D341Med (cell line): ENCODE data around the gene ANXA3.
"Not testable (repeated sequence)": the region's sequence is repeated elsewhere in the genome, so short reads cannot be mapped to it uniquely, and the experiment has no call there.

Experiments used
- DNase-seq: peaks from one replicate; pipeline ENCODE4 v3.0.0; 2012; ENCODE audit warnings: low spot score

The ANXA3 gene

GRCh38 chr4:78543424-78544125, 8.0 kb upstream of the ANXA3 start:
- DNase-seq: no peak

DNA sequence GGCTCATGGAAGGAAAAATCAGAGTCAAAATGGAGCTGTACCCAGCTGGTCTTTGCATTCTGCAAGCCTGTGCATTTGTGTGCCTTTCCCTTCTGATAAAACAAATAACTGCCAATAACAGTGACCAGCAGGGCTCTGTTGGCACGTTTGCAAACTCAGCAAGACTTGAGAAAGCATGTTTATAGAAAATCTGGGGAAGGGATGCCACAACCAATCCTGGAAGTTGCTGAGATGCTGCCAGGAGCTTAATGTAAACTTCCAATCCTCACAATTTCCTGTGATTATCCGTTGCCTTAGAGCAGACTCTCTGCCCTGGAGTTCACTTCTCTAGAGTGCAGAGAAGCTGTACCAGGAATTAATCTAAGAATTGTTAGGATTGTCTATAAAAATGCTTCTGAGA, 6.9 kb upstream of the ANXA3 start:
- no peak for DNase-seq

DNA sequence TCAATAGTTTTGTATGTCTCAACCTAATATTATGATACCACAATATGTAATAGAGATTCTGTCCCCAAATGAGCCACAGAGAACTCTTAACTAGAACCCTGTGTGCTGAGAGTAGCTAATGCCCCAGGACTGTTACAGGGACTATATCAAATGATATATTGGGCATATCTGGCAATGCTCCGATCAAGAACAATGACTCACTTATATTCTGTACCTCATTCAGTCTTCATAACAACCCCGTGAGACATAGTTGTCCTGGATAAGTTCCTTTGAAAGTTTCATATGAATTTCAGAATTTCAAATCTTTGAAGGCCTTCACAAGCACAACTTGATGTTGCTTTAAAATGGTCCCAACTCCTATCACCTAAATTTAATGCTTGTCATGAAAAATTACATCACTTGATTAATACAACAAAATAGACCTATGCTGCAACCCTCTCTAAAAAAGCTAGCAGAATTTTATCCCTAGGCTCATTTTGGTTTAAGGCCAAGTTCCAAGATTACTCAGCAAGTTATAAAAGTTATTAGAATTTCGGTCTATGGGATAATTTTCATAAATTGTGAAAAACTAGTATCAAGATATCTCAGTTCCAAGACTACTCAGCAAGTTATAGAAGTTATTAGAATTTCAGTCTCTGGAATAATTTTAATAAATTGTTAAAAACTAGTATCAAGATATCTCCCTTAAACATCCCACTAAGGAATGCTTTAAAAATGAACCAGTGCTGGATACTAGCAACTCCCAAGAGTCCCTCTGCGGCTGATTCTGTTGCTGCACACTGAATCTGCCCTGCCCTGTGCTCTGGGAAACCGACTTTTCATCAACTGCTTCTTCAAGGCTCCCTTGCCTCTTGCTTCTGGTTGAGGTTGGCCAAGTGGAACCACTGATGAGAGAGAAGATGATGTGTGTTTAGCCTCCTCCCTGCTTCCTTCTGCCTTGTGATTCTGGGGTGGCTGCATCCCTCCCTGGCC, 6.0 kb upstream of the ANXA3 start:
- DNase-seq: no peak

DNA sequence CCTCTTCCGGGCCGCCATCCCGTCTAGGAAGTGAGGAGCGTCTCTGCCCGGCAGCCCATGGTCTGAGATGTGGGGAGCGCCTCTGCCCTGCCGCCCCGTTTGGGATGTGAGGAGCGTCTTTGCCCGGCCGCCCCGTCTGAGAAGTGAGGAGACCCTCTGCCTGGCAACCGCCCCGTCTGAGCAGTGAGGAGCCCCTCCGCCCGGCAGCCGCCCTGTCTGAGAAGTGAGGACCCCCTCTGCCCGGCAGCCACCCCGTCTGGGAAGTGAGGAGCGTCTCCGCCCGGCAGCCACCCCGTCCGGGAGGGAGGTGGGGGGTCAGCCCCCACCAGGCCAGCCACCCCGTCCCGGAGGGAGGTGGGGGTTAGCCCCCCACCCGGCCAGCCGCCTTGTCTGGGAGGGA, 3.7 kb upstream of the ANXA3 start:
- DNase-seq: not testable (repeated sequence)

- not testable (repeated sequence) for DNase-seq
These were observed 2.7 kb upstream of the ANXA3 start for GRCh38 chr4:78548889-78549288.

DNA sequence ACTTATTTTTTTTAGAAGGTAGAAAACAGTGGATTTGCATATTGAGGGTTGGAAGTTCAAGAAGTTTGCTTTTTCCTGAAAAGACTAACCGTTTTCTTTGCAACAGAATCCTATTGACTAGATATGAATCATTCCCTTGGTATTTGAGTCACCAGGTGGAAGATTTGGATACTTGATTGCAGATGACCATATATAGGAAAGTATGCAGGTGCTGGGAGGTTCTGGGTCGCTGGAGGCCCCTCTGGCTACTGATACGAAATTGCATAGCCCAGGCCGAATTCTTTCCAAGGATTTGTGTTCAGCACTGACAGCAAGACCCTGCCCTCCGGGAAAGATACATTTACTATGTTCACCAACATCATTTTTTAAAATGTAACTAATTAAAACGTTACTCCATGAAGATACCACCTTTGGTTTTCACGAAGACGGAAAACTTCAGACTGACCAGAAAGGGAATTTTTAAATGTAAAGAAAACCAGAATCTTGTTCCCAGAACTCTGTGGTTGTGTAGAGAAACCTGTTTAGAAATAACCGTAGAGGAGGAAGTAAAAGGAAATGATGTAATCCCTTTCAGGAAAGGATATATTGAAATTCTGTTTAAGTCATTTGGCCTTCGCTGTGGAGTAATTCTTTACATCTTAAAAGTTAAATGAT, 946 bp downstream of the ANXA3 start:
- DNase-seq: no peak

GRCh38 chr4:78553043-78553396, 1.4 kb downstream of the ANXA3 start:
- DNase-seq: no peak

DNA sequence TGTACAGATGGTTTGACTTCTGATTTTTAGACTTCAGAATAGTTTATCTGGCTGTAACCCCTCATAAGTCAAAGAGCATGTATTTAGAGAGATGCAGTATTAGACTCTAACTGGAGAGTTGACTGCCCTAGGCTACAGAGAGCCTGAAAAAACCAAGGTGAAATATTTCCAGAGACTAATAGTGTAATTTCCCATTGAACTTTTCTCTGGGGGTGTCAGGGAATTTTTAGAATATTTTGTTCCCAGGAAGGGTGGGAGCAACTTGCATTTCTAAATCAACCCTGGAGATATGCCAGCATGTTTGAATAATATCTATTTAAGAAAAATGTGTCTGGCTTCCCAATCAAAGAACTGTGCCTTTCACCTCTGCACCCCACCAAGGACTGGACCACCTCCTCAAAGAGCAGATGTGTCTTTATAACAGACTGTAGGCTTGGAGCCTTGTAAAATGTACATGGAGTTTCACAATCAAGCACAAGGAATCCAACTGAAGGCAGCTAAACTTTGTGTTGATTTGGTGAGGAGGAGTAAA, 2.0 kb downstream of the ANXA3 start:
- no peak for DNase-seq

DNA sequence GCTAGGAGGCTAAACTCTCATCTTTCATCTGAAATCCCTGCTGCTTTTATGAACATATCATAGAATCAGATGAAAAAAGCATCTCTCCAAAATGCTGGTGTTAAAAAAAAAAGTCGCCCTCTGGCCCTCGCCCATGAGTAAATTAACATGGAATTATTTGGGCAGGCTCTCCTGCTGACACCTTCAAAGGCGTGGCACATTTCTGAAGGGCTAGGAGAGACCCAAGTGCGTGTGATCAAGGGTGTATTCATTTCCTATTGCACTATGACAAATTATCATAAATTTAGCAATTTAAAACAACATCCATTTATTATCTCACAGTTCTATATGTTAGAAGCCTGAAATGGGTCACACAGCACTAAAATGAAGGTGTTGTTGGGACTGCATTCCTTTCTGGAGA, 5.1 kb downstream of the ANXA3 start:
- no peak for DNase-seq

DNA sequence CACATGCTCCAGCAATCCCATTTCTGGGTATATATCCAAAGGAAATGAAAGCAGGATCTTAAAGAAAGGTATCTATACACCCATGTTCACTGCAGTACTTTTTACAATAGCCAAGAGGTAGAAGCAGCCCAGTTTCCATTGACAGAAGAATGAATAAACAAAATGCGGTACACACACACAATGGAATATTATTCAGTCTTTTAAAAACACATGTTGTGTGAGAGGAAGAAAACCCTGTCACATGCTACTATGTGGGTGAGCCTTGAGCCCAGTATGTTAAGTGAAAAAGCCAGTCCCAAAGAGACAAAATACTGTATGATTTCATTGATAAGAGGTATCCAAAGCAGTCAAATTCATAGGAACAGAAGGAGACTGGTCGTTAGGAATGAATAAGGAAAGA, 6.3 kb downstream of the ANXA3 start:
- DNase-seq: no peak

DNA sequence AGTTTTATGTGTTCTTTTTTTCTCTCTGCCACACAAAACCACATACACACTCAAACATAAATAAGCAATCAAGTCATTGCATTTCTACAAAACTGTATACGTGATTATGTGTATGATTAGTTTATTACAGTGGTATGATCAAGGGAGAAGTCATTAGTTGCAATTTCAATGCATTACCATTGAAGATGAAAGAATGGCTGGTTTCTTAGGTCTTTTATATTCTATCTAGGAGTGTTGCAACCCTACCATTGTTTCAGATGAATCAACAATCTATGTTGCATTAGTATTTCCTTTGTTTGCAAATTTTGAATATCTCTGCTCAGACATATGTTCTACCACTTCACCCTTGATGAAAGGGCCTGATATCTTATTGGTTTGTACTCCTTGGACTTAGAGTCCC, 6.8 kb downstream of the ANXA3 start:
- DNase-seq: no peak

- DNase-seq: no peak
These were observed 8.9 kb downstream of the ANXA3 start for GRCh38 chr4:78560296-78560963.

DNA sequence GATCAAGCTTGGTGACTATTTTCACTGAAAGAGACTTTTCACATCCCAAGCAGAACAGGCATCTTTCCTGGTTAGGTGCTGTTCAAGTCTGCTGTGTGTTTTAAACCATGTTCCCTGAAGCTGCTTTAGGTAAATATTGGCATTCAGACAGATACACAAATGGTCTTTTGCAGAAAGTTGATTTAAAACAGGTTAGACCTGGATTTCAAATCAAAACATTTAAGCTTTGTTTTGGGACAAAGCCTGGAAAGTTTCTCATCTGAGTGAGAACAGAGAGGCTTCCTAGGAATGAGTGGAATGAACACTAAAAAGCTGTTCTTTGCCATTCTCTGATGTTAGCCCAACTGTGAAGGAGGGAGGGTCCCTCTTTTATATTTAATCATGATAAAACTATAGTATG, 10.1 kb downstream of the ANXA3 start:
- no peak for DNase-seq

GRCh38 chr4:78562687-78563086, 11.1 kb downstream of the ANXA3 start:
- no peak for DNase-seq

GRCh38 chr4:78565971-78566372, 14.4 kb downstream of the ANXA3 start:
- DNase-seq: no peak

DNA sequence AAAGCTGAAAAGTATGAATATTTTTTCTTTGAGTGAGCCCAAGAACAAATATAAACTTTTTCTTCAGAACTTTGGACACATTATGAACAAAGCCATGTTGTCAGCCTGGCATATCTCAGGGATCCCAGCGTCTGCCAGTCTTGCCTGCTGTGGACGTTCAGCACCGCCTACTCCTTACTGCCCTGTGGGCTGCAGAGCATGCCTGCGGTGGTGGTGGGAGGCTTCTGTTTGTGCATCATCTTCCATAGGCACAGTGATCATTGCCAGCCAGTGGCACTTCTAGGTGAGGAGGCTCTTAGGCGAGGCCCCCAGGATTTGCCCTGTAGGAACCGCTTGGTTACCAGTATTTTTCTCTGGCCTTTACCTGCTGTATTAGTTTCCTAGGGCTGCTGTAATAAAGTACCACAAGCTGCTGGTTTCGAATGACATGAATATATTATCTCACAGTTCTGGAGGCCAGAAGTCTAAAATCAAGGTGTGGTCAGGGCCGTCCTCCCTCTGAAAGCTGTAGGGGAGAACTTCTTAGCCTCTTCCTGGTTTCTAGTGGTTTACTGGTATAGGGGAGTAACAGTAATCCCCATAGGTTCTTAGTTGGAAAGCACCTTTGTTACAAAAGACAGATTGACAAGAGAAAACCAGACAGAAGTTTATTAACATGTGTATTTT, 15.4 kb downstream of the ANXA3 start:
- DNase-seq: no peak

DNA sequence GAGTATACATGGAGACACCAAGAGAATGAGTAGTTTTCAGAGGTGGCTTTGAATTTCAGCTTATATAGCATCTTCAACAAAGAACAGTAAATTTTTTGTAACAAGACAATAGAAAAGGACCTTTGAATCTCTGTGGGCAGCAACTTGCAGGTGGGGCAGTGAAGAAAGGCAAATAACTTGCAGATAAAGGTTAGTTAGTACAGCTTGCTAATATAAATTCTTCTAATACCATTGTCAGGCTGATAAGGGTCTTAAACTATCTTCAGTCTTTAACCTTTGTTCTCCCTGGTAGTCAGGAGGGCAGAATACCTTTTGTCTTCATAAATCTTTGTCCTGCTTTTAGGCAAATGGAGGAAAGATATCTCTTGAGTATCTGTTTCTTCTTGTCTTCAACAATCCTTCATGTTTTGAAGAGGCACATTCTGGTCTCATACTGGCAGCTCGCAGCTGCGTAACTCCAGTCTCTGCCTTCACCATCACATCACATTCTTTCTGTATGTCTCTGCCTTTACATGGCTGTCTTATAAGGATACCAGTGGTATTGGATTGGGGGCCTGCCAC, 16.0 kb downstream of the ANXA3 start:
- DNase-seq: no peak

- no peak for DNase-seq
These were observed 17.2 kb downstream of the ANXA3 start for GRCh38 chr4:78568640-78569305.

DNA sequence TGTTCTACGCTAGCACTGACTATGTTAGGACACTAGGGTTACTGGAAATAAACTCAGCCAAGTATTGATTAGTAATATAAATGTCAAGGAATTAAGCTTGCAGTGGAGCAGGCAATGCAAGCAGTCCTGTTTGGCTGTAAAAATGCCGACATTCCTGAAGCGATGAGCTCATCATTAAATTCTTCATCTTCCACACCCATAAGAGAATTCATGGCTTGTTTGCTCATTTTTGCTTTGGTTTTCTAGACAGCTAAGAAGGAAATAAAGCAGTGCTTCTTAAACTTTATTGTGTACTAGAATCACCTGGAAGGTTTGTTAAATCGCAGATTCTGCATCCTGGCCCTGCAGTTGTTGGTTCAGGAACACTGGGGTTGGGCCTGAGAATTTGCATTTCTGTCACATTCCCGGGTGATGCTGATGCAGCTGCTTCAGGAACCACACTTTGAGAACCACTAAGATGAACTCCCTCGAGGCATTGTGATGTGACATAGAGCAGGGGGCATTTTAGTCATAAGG, 17.8 kb downstream of the ANXA3 start:
- DNase-seq: no peak

- DNase-seq: no peak
These were observed 18.5 kb downstream of the ANXA3 start for GRCh38 chr4:78570117-78570516.
